ENCODE results near the gene ATRN. TPM values are rescaled to one million over a fixed set of nuclear protein-coding genes. Genes with fewer than 3 reads are reported as not detected.
"Not testable (repeated sequence)": the region's sequence is repeated elsewhere in the genome, so short reads cannot be mapped to it uniquely, and the experiment has no call there.

ATRN gene
- total and polyA plus RNA-seq, 2 experiments from 2014 or later = 2.2 to 18.3 TPM

GRCh38 chr20:3512239-3512638, 41.4 kb downstream of the ATRN start:
- not testable (repeated sequence) for DNase-seq (ENCODE audit: low spot score); H3K27me3 ChIP-seq (ENCODE audit: insufficient read depth); H3K4me1 ChIP-seq (ENCODE audit: insufficient read depth); H2AFZ ChIP-seq; H3K4me2 ChIP-seq; H3K4me3 Mint-ChIP-seq; H3K27ac ChIP-seq (ENCODE audit: low read depth); H3K79me2 ChIP-seq (replicated peaks; ENCODE audit: insufficient read depth); H4K20me1 ChIP-seq (replicated peaks; ENCODE audit: insufficient read depth); ATAC-seq; H3K9me3 Mint-ChIP-seq; H3F3A ChIP-seq (replicated peaks; ENCODE audit: low read depth); H3K36me3 Mint-ChIP-seq (ENCODE audit: low read depth); H3K9me2 ChIP-seq (ENCODE audit: insufficient read depth); H3K27ac Mint-ChIP-seq; H3K36me3 ChIP-seq (ENCODE audit: insufficient read depth); H3K27me3 Mint-ChIP-seq (ENCODE audit: insufficient read depth, low read depth, poor library complexity); H3K4me3 ChIP-seq; H3K4me1 Mint-ChIP-seq

DNA sequence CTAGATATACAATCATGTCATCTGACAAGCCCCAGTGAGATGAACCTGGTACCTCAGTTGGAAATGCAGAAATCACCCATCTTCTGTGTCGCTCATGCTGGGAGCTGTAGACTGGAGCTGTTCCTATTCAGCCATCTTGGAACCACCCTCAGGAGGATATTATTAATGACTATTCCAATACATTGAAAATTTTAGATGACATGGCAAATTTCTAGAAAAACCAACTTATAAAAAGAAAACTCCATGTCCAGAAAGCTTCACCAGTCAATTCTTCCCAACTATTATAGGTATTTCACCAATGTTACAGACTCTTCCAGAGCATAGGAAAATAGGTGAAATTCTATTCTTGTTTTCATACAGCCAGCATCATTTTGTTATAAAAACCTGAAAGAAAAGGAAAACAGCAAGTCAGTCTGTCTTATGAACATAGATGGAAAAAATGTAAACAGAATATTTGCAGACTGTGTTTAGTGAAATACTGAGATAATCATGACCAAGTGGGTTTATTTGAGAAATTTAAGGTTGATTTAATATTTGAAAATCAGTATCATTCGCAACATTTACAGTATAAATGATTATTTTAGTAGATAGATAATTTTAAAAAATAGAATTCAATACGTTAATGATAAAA, 43.3 kb downstream of the ATRN start:
- H3K9me2 ChIP-seq (ENCODE audit: insufficient read depth) = no peaks in the 10 kb centered on the region
- H3K4me3 ChIP-seq = no peak overlapping the region
- H3K27me3 ChIP-seq (ENCODE audit: insufficient read depth) = no peaks in the 10 kb centered on the region
- Mint-ChIP-seq H3K36me3 (ENCODE audit: low read depth) (no peaks in the 10 kb centered on the region), H3K4me1 (no peaks in the 10 kb centered on the region), H3K4me3 (no peak overlapping the region), H3K9me3 (no peaks in the 10 kb centered on the region; the same call in 2 of the 3 replicates), H3K27ac (no peak overlapping the region), H3K27me3 (ENCODE audit: insufficient read depth, low read depth, poor library complexity) (no peaks in the 10 kb centered on the region)
- H3K4me2 ChIP-seq = no peak overlapping the region
- H3K27ac ChIP-seq (ENCODE audit: low read depth) = no peak overlapping the region
- H3K79me2 ChIP-seq (replicated peaks; ENCODE audit: insufficient read depth) = 0 out of 2 replicates have a peak, but pooled peaks cover 3% of the 10 kb centered on the region
- DNase-seq (ENCODE audit: low spot score) (no peak), ATAC-seq (no peak)
- H3K4me1 ChIP-seq (ENCODE audit: insufficient read depth) = no peaks in the 10 kb centered on the region
- H3K36me3 ChIP-seq (ENCODE audit: insufficient read depth) = no peaks in the 10 kb centered on the region
- no peaks in the 10 kb centered on the region; the same call in 1 of the 2 replicates for H4K20me1 ChIP-seq (replicated peaks; ENCODE audit: insufficient read depth)
- H3F3A ChIP-seq (replicated peaks; ENCODE audit: low read depth) = no peaks in the 10 kb centered on the region
- no peak overlapping the region for H2AFZ ChIP-seq
- no peak for TF ChIP-seq ZNF114 (CRISPR knock-in tag; IDR thresholded peaks at IDR 0.05)
- TF ChIP-seq EZH2 (IDR thresholded peaks at IDR 0.05; ENCODE audit: low read depth, unreplicated experiment) = no peak
- TF ChIP-seq, protein P1, sequence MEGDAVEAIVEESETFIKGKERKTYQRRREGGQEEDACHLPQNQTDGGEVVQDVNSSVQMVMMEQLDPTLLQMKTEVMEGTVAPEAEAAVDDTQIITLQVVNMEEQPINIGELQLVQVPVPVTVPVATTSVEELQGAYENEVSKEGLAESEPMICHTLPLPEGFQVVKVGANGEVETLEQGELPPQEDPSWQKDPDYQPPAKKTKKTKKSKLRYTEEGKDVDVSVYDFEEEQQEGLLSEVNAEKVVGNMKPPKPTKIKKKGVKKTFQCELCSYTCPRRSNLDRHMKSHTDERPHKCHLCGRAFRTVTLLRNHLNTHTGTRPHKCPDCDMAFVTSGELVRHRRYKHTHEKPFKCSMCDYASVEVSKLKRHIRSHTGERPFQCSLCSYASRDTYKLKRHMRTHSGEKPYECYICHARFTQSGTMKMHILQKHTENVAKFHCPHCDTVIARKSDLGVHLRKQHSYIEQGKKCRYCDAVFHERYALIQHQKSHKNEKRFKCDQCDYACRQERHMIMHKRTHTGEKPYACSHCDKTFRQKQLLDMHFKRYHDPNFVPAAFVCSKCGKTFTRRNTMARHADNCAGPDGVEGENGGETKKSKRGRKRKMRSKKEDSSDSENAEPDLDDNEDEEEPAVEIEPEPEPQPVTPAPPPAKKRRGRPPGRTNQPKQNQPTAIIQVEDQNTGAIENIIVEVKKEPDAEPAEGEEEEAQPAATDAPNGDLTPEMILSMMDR (conservative IDR thresholded peaks at IDR 0.05; ENCODE audit: low read depth in 2 of 2) = no peak
- TF ChIP-seq REST (IDR thresholded peaks at IDR 0.05; ENCODE audit: unreplicated experiment) = no peak
- TF ChIP-seq, protein P2, sequence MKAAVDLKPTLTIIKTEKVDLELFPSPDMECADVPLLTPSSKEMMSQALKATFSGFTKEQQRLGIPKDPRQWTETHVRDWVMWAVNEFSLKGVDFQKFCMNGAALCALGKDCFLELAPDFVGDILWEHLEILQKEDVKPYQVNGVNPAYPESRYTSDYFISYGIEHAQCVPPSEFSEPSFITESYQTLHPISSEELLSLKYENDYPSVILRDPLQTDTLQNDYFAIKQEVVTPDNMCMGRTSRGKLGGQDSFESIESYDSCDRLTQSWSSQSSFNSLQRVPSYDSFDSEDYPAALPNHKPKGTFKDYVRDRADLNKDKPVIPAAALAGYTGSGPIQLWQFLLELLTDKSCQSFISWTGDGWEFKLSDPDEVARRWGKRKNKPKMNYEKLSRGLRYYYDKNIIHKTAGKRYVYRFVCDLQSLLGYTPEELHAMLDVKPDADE (IDR thresholded peaks at IDR 0.05) = no peak
- TF ChIP-seq JUNB (IDR thresholded peaks at IDR 0.05; ENCODE audit: unreplicated experiment) = no peak
- no peak for TF ChIP-seq ZNF462 (CRISPR knock-in tag; IDR thresholded peaks at IDR 0.05)
- TF ChIP-seq ZNF331 (CRISPR knock-in tag; IDR thresholded peaks at IDR 0.05; ENCODE audit: low read depth) = no peak
- no peak for TF ChIP-seq POLR2AphosphoS5 (IDR thresholded peaks at IDR 0.05; ENCODE audit: low read depth)
